Cerebellar nuclear complex (tissue), 1 donor: Measurements from ENCODE around the gene UMAD1.
A peak's percentile ranks its signal among the peaks of the same experiment; 100 is the strongest.

Experiments
- DNase-seq, 2 experiments: peaks; one replicate each; lab custom pipeline; 2025; lab: John Stamatoyannopoulos, UW

The UMAD1 gene

GRCh38 chr7:7640221-7641128, at the start of gene UMAD1:
Gene UMAD1 (plus strand): TSS chr7:7640752. CDS start chr7:7673372, 32,620 bp downstream.
- DNase-seq, result peak; percentile 96 to 100

GRCh38 chr7:7595451-7595850, 45.1 kb upstream of the UMAD1 start:
- peak in 1 of 2 experiments; percentile 2 for DNase-seq

- no peak for DNase-seq
Observed at GRCh38 chr7:7596176-7596575, 44.4 kb upstream of the UMAD1 start.

GRCh38 chr7:7607010-7607409, 33.5 kb upstream of the UMAD1 start:
- no peak for DNase-seq

GRCh38 chr7:7609330-7609729, 31.2 kb upstream of the UMAD1 start:
- DNase-seq, result no peak

GRCh38 chr7:7612519-7612918, 28.0 kb upstream of the UMAD1 start:
- DNase-seq, result no peak

- DNase-seq, result no peak
Observed at GRCh38 chr7:7613210-7613609, 27.3 kb upstream of the UMAD1 start.

GRCh38 chr7:7614018-7614741, 26.4 kb upstream of the UMAD1 start:
- no peak for DNase-seq

GRCh38 chr7:7617550-7617949, 23.0 kb upstream of the UMAD1 start:
- DNase-seq, result no peak

- no peak for DNase-seq
Observed at GRCh38 chr7:7618410-7618809, 22.1 kb upstream of the UMAD1 start.

- DNase-seq, result no peak
Observed at GRCh38 chr7:7620236-7620635, 20.3 kb upstream of the UMAD1 start.

- no peak for DNase-seq
Observed at GRCh38 chr7:7620644-7621210, 19.8 kb upstream of the UMAD1 start.

- no peak for DNase-seq
Observed at GRCh38 chr7:7628476-7628875, 12.1 kb upstream of the UMAD1 start.

- no peak for DNase-seq
Observed at GRCh38 chr7:7630626-7631329, 9.8 kb upstream of the UMAD1 start.

GRCh38 chr7:7639421-7639820, 1.1 kb upstream of the UMAD1 start:
- no peak for DNase-seq

GRCh38 chr7:7639847-7640220, 718 bp upstream of the UMAD1 start:
- peak in 1 of 2 experiments; percentile 15 for DNase-seq

- no peak for DNase-seq
Observed at GRCh38 chr7:7641129-7641663, 644 bp downstream of the UMAD1 start.

GRCh38 chr7:7642081-7642480, 1.5 kb downstream of the UMAD1 start:
- no peak for DNase-seq

- DNase-seq, result no peak
Observed at GRCh38 chr7:7647495-7648036, 7.0 kb downstream of the UMAD1 start.

GRCh38 chr7:7650682-7651206, 10.2 kb downstream of the UMAD1 start:
- DNase-seq, result no peak

- no peak for DNase-seq
Observed at GRCh38 chr7:7651479-7651878, 10.9 kb downstream of the UMAD1 start.
